HG02852 (cell line): Measurements from ENCODE around the gene SEL1L3.
"Not testable (repeated sequence)": the region's sequence is repeated elsewhere in the genome, so short reads cannot be mapped to it uniquely, and the experiment has no call there.

Experiments used
- ATAC-seq: cut with Tn5 transposase; IDR thresholded peaks from one replicate; pipeline ENCODE4 v1.9.1; 2021; ENCODE audit warnings: mild to moderate bottlenecking, moderate library complexity; ENCODE audit not compliant: unreplicated experiment

Gene SEL1L3

DNA sequence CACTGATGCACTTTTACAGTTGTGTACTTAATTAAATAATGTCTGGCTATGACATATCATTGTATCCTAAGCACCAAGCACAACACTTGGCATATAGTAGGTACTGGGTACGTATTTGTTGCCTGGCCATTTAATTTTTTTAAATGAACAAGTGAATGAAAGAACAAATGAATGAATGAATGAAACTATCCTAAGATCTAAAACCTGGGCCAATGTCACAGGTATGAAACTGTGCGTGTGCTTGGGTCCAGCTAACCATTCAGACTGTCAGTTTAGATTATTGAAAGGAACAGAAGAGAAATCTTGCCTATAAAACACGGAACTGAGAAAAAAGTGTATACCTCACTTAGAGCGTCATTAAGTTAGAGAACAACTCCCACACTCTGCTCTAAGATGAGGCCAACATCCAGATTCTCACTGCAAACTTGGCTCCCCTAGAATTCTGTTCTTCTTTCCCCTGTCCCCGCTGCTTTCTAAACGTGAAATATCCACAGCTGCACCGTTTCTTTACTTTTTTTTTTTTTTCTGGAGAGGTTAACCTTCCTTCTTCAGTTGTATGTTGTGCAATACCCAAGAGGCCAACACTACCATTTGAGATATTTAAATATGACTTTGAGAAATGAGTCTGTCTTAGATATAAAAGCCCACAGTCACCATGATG, 17.3 kb upstream of the SEL1L3 start:
- peak; percentile 55 for ATAC-seq

- ATAC-seq, result no peak
Observed at GRCh38 chr4:25879587-25879986, 16.8 kb upstream of the SEL1L3 start.

- ATAC-seq, result no peak
Observed at GRCh38 chr4:25879091-25879584, 16.4 kb upstream of the SEL1L3 start.

DNA sequence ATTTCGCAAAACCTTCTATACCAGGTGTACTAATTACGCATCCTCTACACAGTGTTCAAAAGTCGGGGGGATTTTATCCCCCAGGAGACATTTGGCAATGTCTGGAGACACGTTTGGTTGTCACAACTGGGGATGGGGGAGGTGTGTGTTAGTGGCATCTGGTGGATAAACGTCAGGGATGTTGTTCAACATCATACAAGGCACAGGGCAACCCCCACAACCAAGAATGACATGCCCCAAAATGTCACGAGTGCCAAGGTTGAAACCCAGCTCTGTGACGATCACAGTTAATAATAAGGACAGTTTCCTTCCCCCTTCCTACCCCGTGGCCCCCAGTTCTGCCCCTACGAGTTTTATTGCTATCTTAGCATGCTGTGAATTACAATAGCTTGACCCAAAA, 15.9 kb upstream of the SEL1L3 start:
- ATAC-seq, result no peak

DNA sequence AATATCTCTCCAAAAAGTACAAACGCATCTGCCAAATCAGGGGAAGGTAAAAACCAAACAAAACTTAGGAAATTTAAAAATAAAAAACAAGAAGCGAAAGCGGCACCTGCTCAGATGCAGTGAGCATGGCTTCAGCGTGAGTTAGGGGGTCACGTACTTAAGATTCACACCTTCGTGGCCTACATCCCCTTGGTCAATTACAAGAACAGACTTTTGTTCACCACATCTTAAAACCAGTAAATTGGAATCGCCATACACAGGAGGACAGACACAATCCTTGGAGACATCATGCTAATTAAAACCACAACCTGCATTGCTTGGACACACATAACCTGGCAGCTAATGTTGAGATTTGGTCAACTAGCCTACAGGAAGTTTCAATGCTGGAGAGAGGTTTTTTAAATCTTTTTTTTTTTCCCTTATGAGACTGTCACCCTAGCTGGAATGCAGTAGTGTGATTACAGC, 12.5 kb upstream of the SEL1L3 start:
- ATAC-seq, result peak; percentile 47

- ATAC-seq, result no peak
Observed at GRCh38 chr4:25874655-25875054, 11.9 kb upstream of the SEL1L3 start.

DNA sequence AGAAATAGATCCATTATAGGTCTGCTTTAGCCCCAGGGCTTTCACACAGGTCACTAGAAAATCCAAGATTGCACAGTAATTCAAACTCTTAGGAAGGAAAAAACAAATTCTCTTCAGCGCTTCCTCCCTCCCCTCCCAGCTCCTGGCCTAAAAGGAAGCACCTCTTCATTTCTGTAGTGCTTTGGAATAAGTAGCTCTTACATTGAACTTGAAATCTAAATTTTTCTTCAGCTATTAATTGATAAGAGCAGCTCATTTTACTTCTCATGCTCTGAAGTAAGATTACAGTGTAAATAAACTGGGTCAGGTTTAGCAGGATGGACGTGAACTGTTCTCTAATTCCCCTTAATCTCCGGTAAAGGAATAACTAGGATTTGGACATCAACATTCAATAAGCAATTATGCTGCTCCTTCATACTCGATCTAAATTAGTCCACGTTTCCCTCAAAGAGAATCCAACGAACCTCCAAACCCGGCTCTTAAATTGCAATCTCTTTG, 10.9 kb upstream of the SEL1L3 start:
- no peak for ATAC-seq

DNA sequence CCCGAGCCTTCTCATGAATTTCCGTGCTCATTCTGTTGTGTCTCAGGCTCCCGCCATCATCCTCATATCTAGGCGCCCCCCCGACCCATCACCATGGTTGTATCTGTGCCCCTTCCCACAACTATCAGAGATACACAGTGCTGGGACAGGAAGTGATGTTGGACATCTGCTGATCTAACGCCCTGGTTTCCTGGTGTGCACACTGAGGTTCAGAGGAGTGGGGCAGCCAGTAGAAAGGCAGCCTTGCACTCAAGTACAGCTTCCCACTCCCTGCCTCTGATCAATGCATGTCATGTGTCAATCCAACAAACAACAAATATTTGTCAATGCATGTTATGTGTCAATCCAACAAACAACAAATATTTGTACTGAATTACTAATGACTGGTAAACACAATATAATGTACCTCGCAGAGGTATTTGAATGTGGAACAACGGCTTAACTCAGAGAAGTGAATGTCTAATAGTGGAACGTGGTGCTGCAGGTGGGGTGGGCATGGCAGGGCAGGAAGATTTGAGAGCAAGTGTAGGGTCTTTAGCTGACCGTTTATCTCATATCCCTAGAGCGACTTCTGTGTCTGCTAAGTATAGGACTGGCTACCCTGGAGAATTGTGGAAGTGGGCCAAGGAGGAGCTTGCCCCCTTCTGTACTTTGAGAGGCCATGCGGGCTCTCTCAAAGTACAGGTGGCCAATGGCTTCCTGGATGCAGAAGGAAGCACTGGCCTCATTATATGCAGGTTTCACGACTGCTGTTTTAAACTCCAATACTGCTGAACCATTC, 10.3 kb upstream of the SEL1L3 start:
- no peak for ATAC-seq

GRCh38 chr4:25870081-25870480, 7.3 kb upstream of the SEL1L3 start:
- ATAC-seq, result no peak

- ATAC-seq, result no peak
Observed at GRCh38 chr4:25867781-25868294, 5.0 kb upstream of the SEL1L3 start.

GRCh38 chr4:25866401-25866800, 3.6 kb upstream of the SEL1L3 start:
- ATAC-seq, result not testable (repeated sequence)

DNA sequence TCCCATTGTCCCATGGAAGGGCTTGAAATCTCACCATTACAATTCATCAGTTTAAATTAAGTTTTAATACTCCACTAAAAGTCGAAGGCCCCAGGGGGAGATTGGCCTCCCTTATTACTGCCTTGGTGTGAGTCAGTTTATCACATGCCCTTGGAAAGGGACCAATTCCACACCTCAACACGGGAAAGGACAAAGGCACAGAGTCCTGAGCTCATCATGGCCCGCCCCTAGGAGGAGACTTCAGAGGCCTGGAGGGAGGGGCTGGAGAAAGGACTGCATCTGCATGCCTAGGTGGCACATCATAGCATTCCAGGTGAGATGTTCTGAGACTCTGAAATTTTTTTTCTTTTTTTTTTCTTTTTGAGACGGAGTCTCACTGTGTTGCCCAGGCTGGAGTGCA, 2.8 kb upstream of the SEL1L3 start:
- ATAC-seq, result no peak

GRCh38 chr4:25863831-25864418, 1.1 kb upstream of the SEL1L3 start:
- no peak for ATAC-seq

GRCh38 chr4:25863347-25863784, 578 bp upstream of the SEL1L3 start:
- no peak for ATAC-seq

DNA sequence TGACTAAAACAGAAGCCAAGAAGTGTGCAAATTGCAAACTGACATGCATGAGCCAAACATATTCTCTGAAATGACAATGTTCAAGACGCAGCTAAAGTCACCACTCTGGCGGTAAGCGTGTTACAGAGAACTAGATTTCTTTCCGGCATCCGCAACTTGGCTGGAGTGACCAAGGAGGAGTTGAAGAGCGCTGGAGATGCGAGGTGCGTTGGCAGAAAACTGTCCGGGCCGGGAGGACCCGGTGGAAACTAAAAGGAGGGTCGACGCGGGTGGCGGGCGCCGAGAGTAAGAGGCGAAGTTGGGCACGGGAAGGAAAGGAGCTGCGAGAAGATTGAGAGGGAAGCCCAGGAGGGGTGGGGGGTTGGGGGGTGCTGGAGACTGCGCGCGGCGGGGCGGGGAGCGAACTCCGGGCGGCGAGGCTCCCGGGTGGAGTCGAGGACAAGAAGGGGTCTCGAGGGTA, 807 bp downstream of the SEL1L3 start:
- ATAC-seq, result peak; percentile 14

DNA sequence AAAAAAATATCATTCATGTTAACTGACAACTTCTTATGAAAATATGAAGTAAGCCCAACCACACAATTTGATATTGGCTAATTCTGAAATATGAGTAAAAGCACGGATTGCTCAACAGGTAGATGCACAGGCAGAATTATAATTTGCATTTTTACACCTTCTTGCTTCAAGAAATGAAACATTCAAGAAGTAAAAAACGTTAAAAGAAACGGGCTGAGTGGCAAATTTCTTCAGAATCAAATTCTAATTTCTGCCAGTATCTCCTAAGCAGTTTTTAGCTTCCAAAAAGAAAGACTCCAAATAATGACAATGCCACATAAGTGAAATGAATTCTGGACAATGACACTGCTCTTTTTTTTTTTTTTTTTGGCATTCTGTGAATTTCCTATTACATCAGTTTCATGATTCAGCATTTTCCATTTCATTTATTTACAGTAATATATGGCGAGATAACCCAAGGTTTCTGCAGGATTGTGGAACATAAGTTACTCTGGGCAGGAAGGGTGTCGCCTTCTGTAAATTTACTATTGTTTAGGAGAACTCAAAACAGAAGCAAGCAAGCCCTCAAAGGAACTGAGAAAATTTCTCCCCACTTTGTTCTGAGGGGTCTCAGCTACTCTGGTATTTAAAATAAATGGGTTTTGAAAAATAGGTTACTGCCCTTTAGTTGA, 1.4 kb downstream of the SEL1L3 start:
- ATAC-seq, result no peak

- no peak for ATAC-seq
Observed at GRCh38 chr4:25860586-25861279, 2.1 kb downstream of the SEL1L3 start.

GRCh38 chr4:25859429-25860148, 3.2 kb downstream of the SEL1L3 start:
- ATAC-seq, result peak; percentile 59

DNA sequence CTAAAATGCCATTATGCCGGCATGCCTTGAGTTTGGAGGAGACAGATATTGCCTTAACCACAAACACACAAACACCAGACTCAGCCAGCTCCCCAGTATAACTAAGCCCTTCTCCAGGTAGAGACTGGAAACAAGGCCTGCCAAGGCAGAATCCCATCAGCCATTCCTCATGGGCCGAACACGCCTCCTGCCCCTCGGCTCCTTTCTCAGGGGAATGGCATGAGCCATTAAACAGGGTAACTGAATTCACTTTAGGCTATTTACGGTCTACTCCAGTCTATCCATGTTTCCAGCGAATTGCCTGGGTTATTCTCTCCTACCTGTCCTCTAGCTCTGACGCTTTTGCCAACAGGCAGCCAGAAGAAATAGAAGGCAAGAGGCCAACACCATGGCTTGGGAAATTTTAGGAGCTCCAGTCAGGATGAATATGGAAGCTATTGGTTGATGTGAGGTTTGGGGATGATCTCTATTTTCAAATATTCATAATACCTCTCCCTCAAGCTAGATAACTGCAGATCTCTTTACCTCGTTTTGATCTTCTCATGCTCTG, 4.9 kb downstream of the SEL1L3 start:
- ATAC-seq, result no peak
